NT2/D1 (cell line): Measurements from ENCODE around the gene FARS2.

ENCODE experiments used
- DNase-seq: peaks from one replicate; pipeline ENCODE4 v3.0.0-alpha.2; 2011; ENCODE audit warnings: low read depth, low spot score
- H3K27me3 ChIP-seq: 2 replicates; pipeline ENCODE4 v1.6.0; 2011; ENCODE audit warnings: mild to moderate bottlenecking; ENCODE audit not compliant: insufficient read length, insufficient read depth
- H3K36me3 ChIP-seq: 2 replicates; pipeline ENCODE4 v1.6.1; 2011; ENCODE audit warnings: mild to moderate bottlenecking, low read length, mixed read lengths; ENCODE audit not compliant: insufficient read depth, insufficient read length
- H3K4me1 ChIP-seq: 2 replicates; pipeline ENCODE4 v1.5.1; 2011; ENCODE audit not compliant: insufficient read depth, insufficient read length
- H3K4me3 ChIP-seq: 2 replicates; pipeline ENCODE4 v1.5.1; 2011; ENCODE audit warnings: low read depth; ENCODE audit not compliant: insufficient read length
- H3K9ac ChIP-seq: 2 replicates; pipeline ENCODE4 v1.6.0; 2011; ENCODE audit warnings: low read depth; ENCODE audit not compliant: insufficient read length
- H3K9me3 ChIP-seq: 2 replicates; pipeline ENCODE4 v1.5.1; 2011; ENCODE audit warnings: mild to moderate bottlenecking, low read length; ENCODE audit not compliant: insufficient read depth
- SUZ12 ChIP-seq: IDR thresholded peaks from 2 replicates; pipeline ENCODE4 v1.6.1; 2011; ENCODE audit not compliant: insufficient read length, insufficient read depth; ENCODE audit errors: extremely low read depth
- YY1 ChIP-seq: IDR thresholded peaks from 2 replicates; pipeline ENCODE4 v1.6.1; 2011; ENCODE audit not compliant: insufficient read length, insufficient read depth
- ZNF274 ChIP-seq: IDR thresholded peaks from 2 replicates; pipeline ENCODE4 v1.6.1; 2011; ENCODE audit warnings: mild to moderate bottlenecking, low read depth, low read length

Gene FARS2

GRCh38 chr6:5670811-5671561 lies 409.7 kb downstream of the FARS2 start:
- Histone ChIP-seq H3K4me3 (no peak overlapping the region), H3K36me3 (no peaks in the 10 kb centered on the region), H3K27me3 (no peaks in the 10 kb centered on the region), H3K9ac (no peak overlapping the region), H3K4me1 (peaks cover 3% of the 10 kb centered on the region), H3K9me3 (no peaks in the 10 kb centered on the region)
- TF ChIP-seq ZNF274, result no peak
- TF ChIP-seq YY1, result no peak
- TF ChIP-seq SUZ12, result no peak
- no peak for DNase-seq

- no peaks in the 10 kb centered on the region for H3K36me3 ChIP-seq
- DNase-seq, result no peak
- H3K9ac ChIP-seq, result no peak overlapping the region
- no peaks in the 10 kb centered on the region for H3K27me3 ChIP-seq
- H3K4me3 ChIP-seq, result no peak overlapping the region
- TF ChIP-seq ZNF274 (no peak), YY1 (no peak), SUZ12 (no peak)
- H3K4me1 ChIP-seq, result peaks cover 3% of the 10 kb centered on the region
- no peaks in the 10 kb centered on the region for H3K9me3 ChIP-seq
Measured at GRCh38 chr6:5671601-5672559, 410.6 kb downstream of the FARS2 start.

- peak; percentile 36 for DNase-seq
- Histone ChIP-seq H3K27me3 (no peaks in the 10 kb centered on the region), H3K4me1 (peaks cover 3% of the 10 kb centered on the region), H3K9me3 (no peaks in the 10 kb centered on the region), H3K36me3 (no peaks in the 10 kb centered on the region), H3K4me3 (no peak overlapping the region), H3K9ac (no peak overlapping the region)
- TF ChIP-seq YY1, result no peak
- TF ChIP-seq SUZ12, result no peak
Measured at GRCh38 chr6:5672581-5673011, 411.3 kb downstream of the FARS2 start.

GRCh38 chr6:5673019-5673790 lies 411.9 kb downstream of the FARS2 start:
- DNase-seq, result no peak
- no peaks in the 10 kb centered on the region for H3K27me3 ChIP-seq
- H3K36me3 ChIP-seq, result no peaks in the 10 kb centered on the region
- H3K4me3 ChIP-seq, result no peak overlapping the region
- TF ChIP-seq YY1, result no peak
- TF ChIP-seq ZNF274, result no peak
- no peak for TF ChIP-seq SUZ12
- H3K4me1 ChIP-seq, result peaks cover 3% of the 10 kb centered on the region
- H3K9ac ChIP-seq, result no peak overlapping the region
- no peaks in the 10 kb centered on the region for H3K9me3 ChIP-seq

GRCh38 chr6:5674141-5674540 lies 412.8 kb downstream of the FARS2 start:
- DNase-seq, result no peak
- Histone ChIP-seq H3K36me3 (no peaks in the 10 kb centered on the region), H3K9me3 (no peaks in the 10 kb centered on the region), H3K4me1 (peaks cover 3% of the 10 kb centered on the region), H3K27me3 (no peaks in the 10 kb centered on the region), H3K4me3 (no peak overlapping the region), H3K9ac (no peak overlapping the region)
- TF ChIP-seq ZNF274 (no peak), SUZ12 (no peak), YY1 (no peak)

- no peaks in the 10 kb centered on the region for H3K9me3 ChIP-seq
- H3K4me3 ChIP-seq, result no peak overlapping the region
- no peaks in the 10 kb centered on the region for H3K36me3 ChIP-seq
- H3K9ac ChIP-seq, result no peak overlapping the region
- DNase-seq, result no peak
- H3K27me3 ChIP-seq, result no peaks in the 10 kb centered on the region
- H3K4me1 ChIP-seq, result peaks cover 3% of the 10 kb centered on the region
- no peak for TF ChIP-seq ZNF274
- no peak for TF ChIP-seq SUZ12
- TF ChIP-seq YY1, result no peak
Measured at GRCh38 chr6:5674721-5675120, 413.4 kb downstream of the FARS2 start.
